H9 (cell line): ENCODE measurements around the gene RHBDL1. TPM values are rescaled to one million over a fixed set of nuclear protein-coding genes. Genes with fewer than 3 reads are reported as not detected.
A peak's percentile ranks its signal among the peaks of the same experiment; 100 is the strongest.

Experiments
- DNase-seq: peaks from one replicate; pipeline ENCODE4 v3.0.0-alpha.2; 2017
- H2AFZ ChIP-seq: one replicate; pipeline ENCODE4 v1.6.1; 2013; ENCODE audit warnings: mild to moderate bottlenecking, low read length, control low read depth, moderate library complexity
- H2AK5ac ChIP-seq: 2 replicates; pipeline ENCODE4 v1.6.1; 2013; ENCODE audit warnings: low read length, control low read depth, mixed read lengths; ENCODE audit not compliant: insufficient read length
- H2BK120ac ChIP-seq: one replicate; pipeline ENCODE4 v1.6.1; 2013; ENCODE audit warnings: low read depth, mild to moderate bottlenecking, low read length, control low read depth, inconsistent platforms; ENCODE audit not compliant: poor library complexity, severe bottlenecking
- H2BK12ac ChIP-seq: 2 replicates; pipeline ENCODE4 v1.6.1; 2013; ENCODE audit warnings: low read length, control low read depth, mixed read lengths, low read depth; ENCODE audit not compliant: insufficient read length
- H2BK15ac ChIP-seq: 2 replicates; pipeline ENCODE4 v1.6.1; 2013; ENCODE audit warnings: low read depth, low read length, control low read depth
- H2BK20ac ChIP-seq: one replicate; pipeline ENCODE4 v1.6.1; 2013; ENCODE audit warnings: low read depth, mild to moderate bottlenecking, low read length, control low read depth, inconsistent platforms; ENCODE audit not compliant: poor library complexity, severe bottlenecking
- H2BK5ac ChIP-seq: 2 replicates; pipeline ENCODE4 v1.6.1; 2013; ENCODE audit warnings: low read length, control low read depth, mixed read lengths; ENCODE audit not compliant: insufficient read length
- H3K14ac ChIP-seq: 2 replicates; pipeline ENCODE4 v1.6.1; 2013; ENCODE audit warnings: low read length, control low read depth; ENCODE audit not compliant: insufficient read depth
- H3K18ac ChIP-seq: 2 replicates; pipeline ENCODE4 v1.6.1; 2013; ENCODE audit warnings: low read depth, mild to moderate bottlenecking, mixed read lengths, low read length, control low read depth; ENCODE audit not compliant: insufficient read length
- H3K23ac ChIP-seq: 2 replicates; pipeline ENCODE4 v1.6.1; 2013; ENCODE audit warnings: low read length, control low read depth, mixed read lengths, low read depth; ENCODE audit not compliant: insufficient read length
- H3K23me2 ChIP-seq: 2 replicates; pipeline ENCODE4 v1.6.1; 2013; ENCODE audit warnings: low read depth, mild to moderate bottlenecking, mixed read lengths, low read length, control low read depth; ENCODE audit not compliant: insufficient read length, poor library complexity, severe bottlenecking
- H3K27ac ChIP-seq: 2 replicates; pipeline ENCODE4 v1.5.1; 2013; ENCODE audit warnings: low read length, control low read depth, mixed read lengths, low read depth; ENCODE audit not compliant: insufficient read length
- H3K27me3 ChIP-seq: 2 replicates; pipeline ENCODE4 v1.6.1; 2013; ENCODE audit warnings: low read length, control low read depth, inconsistent platforms; ENCODE audit not compliant: insufficient read depth
- H3K4ac ChIP-seq: 2 replicates; pipeline ENCODE4 v1.6.1; 2013; ENCODE audit warnings: low read depth, mild to moderate bottlenecking, control low read depth, inconsistent platforms, low read length, moderate library complexity
- H3K4me1 ChIP-seq: 2 replicates; pipeline ENCODE4 v1.6.1; 2013; ENCODE audit warnings: low read length, control low read depth, inconsistent platforms; ENCODE audit not compliant: insufficient read depth
- H3K4me2 ChIP-seq: 2 replicates; pipeline ENCODE4 v1.6.1; 2013; ENCODE audit warnings: low read length, control low read depth, mixed read lengths; ENCODE audit not compliant: insufficient read length, insufficient read depth
- H3K56ac ChIP-seq: 2 replicates; pipeline ENCODE4 v1.6.1; 2013; ENCODE audit warnings: low read depth, mild to moderate bottlenecking, mixed read lengths, low read length, control low read depth; ENCODE audit not compliant: insufficient read length
- H3K79me1 ChIP-seq: 2 replicates; pipeline ENCODE4 v1.6.1; 2013; ENCODE audit warnings: low read depth, mild to moderate bottlenecking, moderate library complexity, low read length, control low read depth, inconsistent platforms; ENCODE audit not compliant: insufficient read depth, poor library complexity, severe bottlenecking
- H3K79me2 ChIP-seq: 2 replicates; pipeline ENCODE4 v1.6.1; 2013; ENCODE audit warnings: low read length, control low read depth, inconsistent platforms; ENCODE audit not compliant: insufficient read depth
- H3K9ac ChIP-seq: 2 replicates; pipeline ENCODE4 v1.6.1; 2013; ENCODE audit warnings: low read length, control low read depth, mixed read lengths; ENCODE audit not compliant: insufficient read length; ENCODE audit errors: extremely low read depth
- H3K9me3 ChIP-seq: one replicate; pipeline ENCODE4 v1.6.1; 2013; ENCODE audit warnings: low read depth, low read length, inconsistent platforms; ENCODE audit not compliant: control insufficient read depth
- H3T11ph ChIP-seq: one replicate; pipeline ENCODE4 v1.6.1; 2013; ENCODE audit warnings: mild to moderate bottlenecking, low read length, control low read depth, inconsistent platforms
- H4K20me1 ChIP-seq: one replicate; pipeline ENCODE4 v1.6.1; 2013; ENCODE audit not compliant: control insufficient read depth, insufficient read length, insufficient read depth
- H4K5ac ChIP-seq: 2 replicates; pipeline ENCODE4 v1.6.1; 2013; ENCODE audit warnings: low read depth, mild to moderate bottlenecking, mixed read lengths, low read length, control low read depth; ENCODE audit not compliant: insufficient read length
- H4K8ac ChIP-seq: replicated peaks from 2 replicates; pipeline ENCODE4 v1.6.1; 2013; ENCODE audit warnings: low read length, control low read depth, mixed read lengths, low read depth; ENCODE audit not compliant: insufficient read length
- H4K91ac ChIP-seq: 2 replicates; pipeline ENCODE4 v1.6.1; 2013; ENCODE audit warnings: low read depth, mild to moderate bottlenecking, moderate library complexity, mixed read lengths, low read length, control low read depth; ENCODE audit not compliant: insufficient read length
- H3K27ac Mint-ChIP-seq, 3 experiments: 2 replicates in 2 of 3; 3 replicates in 1 of 3; pipeline ENCODE4 v1.8.0; 2020 to 2021; ENCODE audit warnings: mixed read lengths in 3 of 3, mild to moderate bottlenecking in 1 of 3, moderate library complexity in 1 of 3
- H3K27me3 Mint-ChIP-seq: 2 replicates; pipeline ENCODE4 v1.8.0; 2021; ENCODE audit warnings: low read depth, mild to moderate bottlenecking, moderate library complexity, mixed read lengths
- H3K36me3 Mint-ChIP-seq, 3 experiments: 2 replicates in 2 of 3; 3 replicates in 1 of 3; pipeline ENCODE4 v1.8.0; 2020 to 2021; ENCODE audit warnings: low read depth in 3 of 3, mixed read lengths in 3 of 3; ENCODE audit not compliant: insufficient read depth in 1 of 3
- H3K4me1 Mint-ChIP-seq, 2 experiments: 2 replicates each; pipeline ENCODE4 v1.8.0; 2020; ENCODE audit warnings: mixed read lengths in 2 of 2
- H3K4me3 Mint-ChIP-seq, 2 experiments: 2 replicates in 1 of 2; 3 replicates in 1 of 2; pipeline ENCODE4 v1.8.0; 2020 to 2021; ENCODE audit warnings: mild to moderate bottlenecking in 2 of 2, mixed read lengths in 2 of 2, moderate library complexity in 1 of 2
- H3K9me3 Mint-ChIP-seq, 2 experiments: 2 replicates in 1 of 2; 3 replicates in 1 of 2; pipeline ENCODE4 v1.8.0; 2020; ENCODE audit warnings: mild to moderate bottlenecking in 2 of 2, mixed read lengths in 2 of 2, moderate library complexity in 1 of 2
- CTCF ChIP-seq: fragments of 200-600 bp; sonication (generic); conservative IDR thresholded peaks from 3 replicates; pipeline ENCODE4 v1.8.0; 2021; ENCODE audit warnings: antibody characterized with exemption, mild to moderate bottlenecking
- WGBS: extraction: QIAGEN DNeasy Blood & Tissue Kit; methylation state at CpG from one replicate; pipeline ENCODE4 v1.1.7; 2013; ENCODE audit warnings: missing lambda C conversion rate, low lambda C conversion rate, mixed read lengths; ENCODE audit not compliant: insufficient read length; ENCODE audit errors: extremely low coverage; 5-methylcytosine and 5-hydroxymethylcytosine counted together
- total RNA-seq: library from RNA; stranded (reverse); gene quantifications from 2 replicates; pipeline ENCODE4 v1.2.1, GENCODE V29; 2021

RHBDL1 gene
- total RNA-seq, 1 experiment from 2014 or later = 7.6 TPM

DNA sequence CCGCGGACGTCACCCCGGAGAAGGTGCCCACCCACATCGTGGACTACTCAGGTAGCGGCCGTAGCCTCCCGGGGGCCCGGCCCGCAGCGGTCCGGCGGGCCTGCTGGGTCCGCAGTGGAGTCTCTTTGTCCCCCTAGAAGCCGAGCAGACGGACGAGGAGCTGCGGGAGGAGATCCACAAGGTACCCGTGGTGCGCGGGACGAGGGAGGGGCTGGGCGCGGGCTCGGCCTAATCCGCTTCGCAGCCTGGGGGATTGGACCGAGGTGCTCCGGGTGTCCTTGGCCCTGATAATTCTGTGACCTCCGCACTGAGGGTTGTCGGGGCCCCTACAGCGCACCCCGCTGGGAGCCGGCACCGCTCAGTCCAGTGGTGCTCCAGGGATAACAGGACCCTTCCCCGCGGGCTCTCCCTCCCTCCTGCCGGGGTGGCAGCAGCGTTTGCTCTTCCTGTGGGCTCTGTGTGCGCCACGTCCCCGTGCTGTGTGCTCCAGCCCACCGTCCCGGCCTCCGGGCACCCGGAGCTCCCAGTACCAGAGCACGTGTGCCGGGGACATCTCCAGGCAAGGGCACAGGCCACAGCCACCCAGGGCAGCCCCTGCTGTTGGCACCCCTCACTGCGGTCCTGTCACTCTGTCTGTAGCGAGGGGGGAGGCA, 6.8 kb upstream of the RHBDL1 start:
- Mint-ChIP-seq H3K36me3 (peaks cover 11 to 27% (median 27%) of the 10 kb centered on the region in 3 experiments; a peak in 6 of 7 replicates), H3K27me3 (no peaks in the 10 kb centered on the region), H3K4me3 (peak overlapping the region; percentile 77 to 82), H3K27ac (no peak overlapping the region), H3K9me3 (no peaks in the 10 kb centered on the region), H3K4me1 (peaks cover 2% of the 10 kb centered on the region in 2 experiments; a peak in 3 of 4 replicates)
- H2BK120ac ChIP-seq = no peak overlapping the region
- no peak overlapping the region for H2BK12ac ChIP-seq
- no peak for DNase-seq
- no peak overlapping the region for H3T11ph ChIP-seq
- H3K23me2 ChIP-seq = no peaks in the 10 kb centered on the region
- no peaks in the 10 kb centered on the region for H3K4me1 ChIP-seq
- H4K20me1 ChIP-seq = no peaks in the 10 kb centered on the region
- no peak overlapping the region for H3K4ac ChIP-seq
- WGBS = no CpG with 5 or more reads among the region's 50 CpGs
- H4K5ac ChIP-seq = no peak overlapping the region
- peak overlapping the region; percentile 18 for H3K4me2 ChIP-seq
- no peak overlapping the region for H3K56ac ChIP-seq
- H3K23ac ChIP-seq = no peak overlapping the region
- H3K27me3 ChIP-seq = no peaks in the 10 kb centered on the region
- no peak overlapping the region for H2AK5ac ChIP-seq
- no peak overlapping the region for H2AFZ ChIP-seq
- H2BK5ac ChIP-seq = no peak overlapping the region
- no peak overlapping the region for H3K18ac ChIP-seq
- no peak for TF ChIP-seq CTCF
- H2BK20ac ChIP-seq = no peak overlapping the region
- no peak overlapping the region for H4K8ac ChIP-seq
- no peak overlapping the region for H3K27ac ChIP-seq
- no peak overlapping the region for H2BK15ac ChIP-seq
- H4K91ac ChIP-seq = no peak overlapping the region
- no peaks in the 10 kb centered on the region for H3K79me1 ChIP-seq
- peak overlapping the region; percentile 56 for H3K9ac ChIP-seq
- no peaks in the 10 kb centered on the region for H3K9me3 ChIP-seq
- no peaks in the 10 kb centered on the region; the same call in 1 of the 2 replicates for H3K79me2 ChIP-seq
- H3K14ac ChIP-seq = 0 out of 2 replicates have a peak overlapping the region, but pooled peaks have one; percentile 61
